Thoracic aorta (tissue), 2 donors: Measurements from ENCODE around the gene IGDCC3. TPM values are rescaled to one million over a fixed set of nuclear protein-coding genes. Genes with fewer than 3 reads are reported as not detected.

Source experiments
- ATAC-seq: fragments of 150-250 bp; one replicate; pipeline ENCODE4 v1.8.0; 2017; ENCODE audit warnings: low read depth; ENCODE audit not compliant: insufficient number of reproducible peaks, low FRiP score
- DNase-seq: peaks from one replicate; pipeline ENCODE4 v3.0.0-alpha.2; 2020; ENCODE audit warnings: low spot score
- H3K27ac ChIP-seq, 2 donors: fragments of 200-600 bp; sonication (generic); 1 replicate in 1 of 2; 2 replicates in 1 of 2; pipeline ENCODE4 v1.5.1; 2016; ENCODE audit warnings: mild to moderate bottlenecking in 2 of 2, moderate library complexity in 2 of 2
- H3K27me3 ChIP-seq: fragments of 200-600 bp; sonication (generic); replicated peaks from 2 replicates; pipeline ENCODE4 v1.6.0; 2016; ENCODE audit warnings: mild to moderate bottlenecking; ENCODE audit not compliant: insufficient read depth
- H3K36me3 ChIP-seq: fragments of 200-600 bp; sonication (generic); one replicate; pipeline ENCODE4 v1.5.1; 2016
- H3K4me1 ChIP-seq, 2 donors: fragments of 200-600 bp; sonication (generic); 1 replicate in 1 of 2; 2 replicates in 1 of 2; pipeline versions ENCODE4 v1.5.1 to v1.6.0; 2016; ENCODE audit warnings: low read depth in 2 of 2, mild to moderate bottlenecking in 1 of 2; ENCODE audit not compliant: control insufficient read depth in 1 of 2
- H3K4me3 ChIP-seq: fragments of 200-600 bp; sonication (generic); 2 replicates; pipeline ENCODE4 v1.5.1; 2016; ENCODE audit warnings: mild to moderate bottlenecking
- H3K9me3 ChIP-seq: fragments of 200-600 bp; sonication (generic); 2 replicates; pipeline ENCODE4 v1.5.1; 2016
- total RNA-seq, 2 donors: library from RNA; depleted of rRNA; stranded (reverse); fragments of >200 nt; gene quantifications; one replicate each; pipeline versions ENCODE4 v1.1.0 to v1.2.3, GENCODE V29; 2016
- TF ChIP-seq, protein P1 (sequence below): fragments of 200-600 bp; sonication (generic); IDR thresholded peaks from one replicate; pipeline ENCODE4 v1.5.1; 2019; ENCODE audit warnings: antibody characterized with exemption

IGDCC3 gene
- total RNA-seq, 2 donors from 2014 or later = not detected

DNA sequence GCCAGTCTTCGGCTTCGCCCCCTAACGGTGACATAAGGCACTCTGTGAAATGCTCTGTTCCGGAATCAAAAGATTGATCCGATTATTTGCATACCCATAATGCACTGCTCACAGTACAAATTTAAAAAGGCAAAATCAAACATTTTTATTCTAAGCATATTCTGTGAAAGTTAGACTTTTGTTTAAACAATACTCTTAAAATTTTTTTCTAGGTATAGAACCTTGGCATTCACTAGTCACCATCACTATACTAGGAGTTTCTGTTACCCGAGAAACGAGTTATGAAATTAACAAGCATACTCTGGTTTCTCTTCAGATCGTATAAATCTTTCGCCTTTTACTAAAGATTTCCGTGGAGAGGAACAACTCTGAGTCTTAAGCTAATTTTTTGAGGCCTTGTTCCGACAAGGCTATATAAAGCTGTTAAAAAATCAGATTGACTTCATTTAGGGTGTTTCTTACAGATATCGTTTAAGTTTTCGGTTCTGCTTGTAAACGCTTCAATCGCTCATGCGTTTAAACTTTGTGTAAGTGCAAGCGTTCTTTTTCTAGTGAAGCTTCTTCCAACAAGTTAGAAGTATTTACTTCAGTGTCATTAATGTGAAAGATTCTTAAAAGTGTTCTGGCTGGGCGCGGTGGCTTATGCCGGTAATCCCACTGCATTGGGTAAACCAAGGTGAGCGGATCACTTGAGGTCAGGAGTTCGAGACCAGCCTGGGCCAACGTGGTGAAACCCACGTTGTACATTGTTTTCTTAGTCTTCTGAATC, 73.2 kb downstream of the IGDCC3 start, which contains the start of gene RNU5B-1:
Gene RNU5B-1 (plus strand): TSS at position 297 of the 769 bp plus-strand sequence.
- Histone ChIP-seq H3K4me1 (peaks cover 6% of the 10 kb centered on the region in 2 donors), H3K9me3 (no peaks in the 10 kb centered on the region), H3K4me3 (peak within 1 kb of the TSS; percentile 81), H3K36me3 (no peaks in the 10 kb centered on the region), H3K27ac (peak within 1 kb of the TSS; percentile 77 to 84), H3K27me3 (no peaks in the 10 kb centered on the region)
- TF ChIP-seq, protein P1, sequence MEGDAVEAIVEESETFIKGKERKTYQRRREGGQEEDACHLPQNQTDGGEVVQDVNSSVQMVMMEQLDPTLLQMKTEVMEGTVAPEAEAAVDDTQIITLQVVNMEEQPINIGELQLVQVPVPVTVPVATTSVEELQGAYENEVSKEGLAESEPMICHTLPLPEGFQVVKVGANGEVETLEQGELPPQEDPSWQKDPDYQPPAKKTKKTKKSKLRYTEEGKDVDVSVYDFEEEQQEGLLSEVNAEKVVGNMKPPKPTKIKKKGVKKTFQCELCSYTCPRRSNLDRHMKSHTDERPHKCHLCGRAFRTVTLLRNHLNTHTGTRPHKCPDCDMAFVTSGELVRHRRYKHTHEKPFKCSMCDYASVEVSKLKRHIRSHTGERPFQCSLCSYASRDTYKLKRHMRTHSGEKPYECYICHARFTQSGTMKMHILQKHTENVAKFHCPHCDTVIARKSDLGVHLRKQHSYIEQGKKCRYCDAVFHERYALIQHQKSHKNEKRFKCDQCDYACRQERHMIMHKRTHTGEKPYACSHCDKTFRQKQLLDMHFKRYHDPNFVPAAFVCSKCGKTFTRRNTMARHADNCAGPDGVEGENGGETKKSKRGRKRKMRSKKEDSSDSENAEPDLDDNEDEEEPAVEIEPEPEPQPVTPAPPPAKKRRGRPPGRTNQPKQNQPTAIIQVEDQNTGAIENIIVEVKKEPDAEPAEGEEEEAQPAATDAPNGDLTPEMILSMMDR = peak; percentile 79
- ATAC-seq = peak; percentile 94
- no peak for DNase-seq

DNA sequence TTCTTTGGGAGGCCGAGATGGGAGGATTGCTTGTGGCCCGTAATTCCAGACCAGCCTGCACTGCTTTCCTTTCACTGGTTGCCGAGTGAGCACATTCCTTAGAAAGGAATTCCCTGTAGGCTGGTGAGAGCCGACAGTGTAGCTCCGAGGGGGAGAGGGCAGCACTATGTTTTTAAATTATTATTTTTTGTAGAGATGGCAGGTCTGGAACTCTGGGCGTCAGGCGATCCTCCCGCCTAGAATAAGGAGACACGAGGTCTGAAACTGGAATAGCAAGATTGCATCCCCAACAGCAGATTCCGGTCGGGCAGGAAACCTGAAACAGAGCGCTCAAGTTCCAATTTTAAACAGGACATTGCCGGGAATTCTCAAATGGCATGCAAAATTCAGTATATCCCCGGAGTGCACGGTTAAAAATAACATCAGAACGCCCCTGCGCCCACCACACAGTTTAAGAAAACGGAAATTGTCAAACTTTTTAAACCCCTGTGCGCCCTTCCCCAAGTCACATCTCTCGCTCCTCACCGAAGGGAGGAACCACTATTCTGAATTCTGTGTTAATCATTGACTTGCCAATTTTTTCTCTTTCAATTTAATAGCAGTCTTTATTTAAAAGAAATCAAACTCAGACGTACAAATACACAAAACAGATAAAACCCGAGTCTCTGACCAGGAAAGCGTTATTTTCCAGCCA, 74.0 kb downstream of the IGDCC3 start:
- ATAC-seq (peak; percentile 14), DNase-seq (no peak)
- Histone ChIP-seq H3K4me1 (peaks cover 6% of the 10 kb centered on the region in 2 donors), H3K27me3 (no peaks in the 10 kb centered on the region), H3K9me3 (no peaks in the 10 kb centered on the region), H3K36me3 (no peaks in the 10 kb centered on the region), H3K27ac (peak overlapping the region; percentile 77 to 84), H3K4me3 (peak overlapping the region; percentile 81)
- TF ChIP-seq, protein P1 = no peak

DNA sequence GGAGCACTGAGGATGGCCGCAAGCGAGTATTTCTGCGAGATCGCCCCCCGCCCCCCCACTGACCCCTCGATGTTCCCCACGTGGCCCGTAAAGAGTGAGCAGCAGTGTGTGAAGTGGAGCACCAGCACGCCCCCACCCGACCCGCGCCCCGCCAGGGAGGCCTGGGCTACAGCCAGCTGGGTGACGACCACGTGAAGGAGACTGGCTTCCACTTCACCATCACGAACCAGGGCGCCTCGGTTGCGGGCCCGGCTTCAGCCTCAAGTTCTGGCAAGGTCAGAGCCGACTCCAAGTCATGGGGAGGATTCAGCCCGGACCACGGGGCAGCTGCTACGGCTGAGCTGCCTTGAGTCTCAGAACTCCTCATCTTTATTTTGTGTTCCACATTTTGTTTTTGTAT, 75.7 kb downstream of the IGDCC3 start:
- DNase-seq (no peak), ATAC-seq (no peak)
- Histone ChIP-seq H3K27me3 (no peaks in the 10 kb centered on the region), H3K36me3 (no peaks in the 10 kb centered on the region), H3K4me3 (no peak overlapping the region), H3K9me3 (no peaks in the 10 kb centered on the region), H3K4me1 (peaks cover 6 to 14% of the 10 kb centered on the region in 2 donors), H3K27ac (no peak overlapping the region)
- TF ChIP-seq, protein P1 = no peak

DNA sequence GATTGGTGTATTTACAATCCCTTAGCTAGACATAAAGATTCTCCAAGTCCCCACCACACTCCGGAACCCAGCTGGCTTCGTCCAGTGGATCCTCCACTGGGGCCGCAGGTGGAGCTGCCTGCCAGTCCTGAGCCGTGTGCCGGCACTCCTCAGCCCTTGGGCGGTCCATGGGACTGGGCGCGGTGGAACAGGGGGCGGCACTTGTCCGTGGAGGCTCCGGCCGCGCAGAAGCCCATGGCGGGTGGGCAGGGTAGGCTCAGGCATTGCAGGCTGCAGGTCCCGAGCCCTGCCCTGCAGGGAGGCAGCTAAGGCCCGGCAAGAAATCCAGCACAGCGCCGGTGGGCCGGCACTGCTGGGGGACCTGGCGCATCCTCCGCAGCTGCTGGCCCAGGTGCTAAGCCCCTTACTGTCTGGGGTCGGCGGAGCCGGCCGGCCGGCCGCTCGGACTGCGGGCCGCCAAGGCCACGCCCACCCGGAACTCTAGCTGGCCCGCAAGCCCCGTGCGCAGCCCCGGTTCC, 76.8 kb downstream of the IGDCC3 start:
- H3K9me3 ChIP-seq = no peaks in the 10 kb centered on the region
- H3K27ac ChIP-seq = no peak overlapping the region
- H3K27me3 ChIP-seq = no peaks in the 10 kb centered on the region
- ATAC-seq (no peak), DNase-seq (no peak)
- H3K4me3 ChIP-seq = no peak overlapping the region
- TF ChIP-seq, protein P1 = no peak
- H3K36me3 ChIP-seq = no peaks in the 10 kb centered on the region
- H3K4me1 ChIP-seq = peaks cover 6 to 20% of the 10 kb centered on the region in 2 donors

DNA sequence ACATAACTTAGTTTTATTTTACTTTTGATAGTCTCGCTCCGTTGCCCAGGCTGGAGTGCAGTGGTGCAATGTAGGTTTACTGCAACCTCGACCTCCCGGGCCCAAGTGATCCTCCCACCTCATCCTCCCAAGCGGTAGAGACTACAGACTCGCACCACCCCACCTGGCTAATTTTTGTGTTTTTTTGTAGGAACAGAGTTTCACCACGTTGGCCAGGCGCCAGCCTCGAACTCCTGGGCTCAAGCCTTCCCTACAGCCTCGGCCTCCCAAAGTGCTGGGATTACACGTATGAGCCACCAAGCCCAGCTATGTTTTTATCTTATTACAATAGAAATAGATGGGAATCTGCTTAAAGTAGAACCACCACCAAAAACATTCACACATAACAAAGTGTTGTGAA, 79.1 kb downstream of the IGDCC3 start:
- DNase-seq = no peak
- peaks cover 6 to 20% of the 10 kb centered on the region in 2 donors for H3K4me1 ChIP-seq
- H3K9me3 ChIP-seq = no peaks in the 10 kb centered on the region
- no peaks in the 10 kb centered on the region for H3K36me3 ChIP-seq
- no peak overlapping the region for H3K4me3 ChIP-seq
- no peak overlapping the region for H3K27ac ChIP-seq
- no peak for ATAC-seq
- TF ChIP-seq, protein P1 = no peak
- H3K27me3 ChIP-seq = no peaks in the 10 kb centered on the region
